Prostate gland (tissue), 2 donors: ENCODE results near the gene GPR139.

Experiments
- POLR2A ChIP-seq: fragments of 450-650 bp; IDR thresholded peaks from one replicate; pipeline ENCODE4 v1.6.1; 2016; ENCODE audit warnings: antibody characterized with exemption, mild to moderate bottlenecking
- POLR2AphosphoS5 ChIP-seq: sonication (generic); formaldehyde crosslinking; IDR thresholded peaks from one replicate; pipeline ENCODE4 v1.6.1; 2017; ENCODE audit warnings: antibody characterized with exemption
- TF ChIP-seq, protein P1 (sequence below), 4 experiments: fragments of 200-600 bp in 2 of 4; fragments of 450-650 bp in 2 of 4; sonication (generic) in 2 of 4; IDR thresholded peaks; 1 replicate in 3 of 4; 2 replicates in 1 of 4; pipeline ENCODE4 v1.5.1; 2016 to 2019; ENCODE audit warnings: antibody characterized with exemption in 4 of 4, mild to moderate bottlenecking in 2 of 4, moderate library complexity in 2 of 4

DNA sequence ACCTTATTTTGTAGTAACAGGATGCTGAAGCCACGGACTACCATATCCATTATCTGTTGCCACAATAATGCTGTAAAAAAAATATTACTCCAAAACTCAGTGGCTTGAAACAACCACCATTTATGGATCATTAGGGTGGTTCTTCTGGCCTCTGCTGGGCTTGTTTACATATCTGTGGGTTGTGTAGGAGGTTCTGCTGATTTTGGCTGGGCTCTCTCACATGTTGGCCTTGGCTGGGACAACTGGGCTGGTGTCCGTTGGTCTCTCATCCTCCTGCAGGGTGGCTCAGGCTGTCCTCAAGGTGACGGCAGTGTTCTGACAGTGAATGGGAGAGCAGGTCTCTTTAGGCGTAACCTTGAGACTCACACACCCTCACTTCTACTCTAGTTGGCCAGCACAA, 76.0 kb downstream of the GPR139 start:
- TF ChIP-seq, protein P1, sequence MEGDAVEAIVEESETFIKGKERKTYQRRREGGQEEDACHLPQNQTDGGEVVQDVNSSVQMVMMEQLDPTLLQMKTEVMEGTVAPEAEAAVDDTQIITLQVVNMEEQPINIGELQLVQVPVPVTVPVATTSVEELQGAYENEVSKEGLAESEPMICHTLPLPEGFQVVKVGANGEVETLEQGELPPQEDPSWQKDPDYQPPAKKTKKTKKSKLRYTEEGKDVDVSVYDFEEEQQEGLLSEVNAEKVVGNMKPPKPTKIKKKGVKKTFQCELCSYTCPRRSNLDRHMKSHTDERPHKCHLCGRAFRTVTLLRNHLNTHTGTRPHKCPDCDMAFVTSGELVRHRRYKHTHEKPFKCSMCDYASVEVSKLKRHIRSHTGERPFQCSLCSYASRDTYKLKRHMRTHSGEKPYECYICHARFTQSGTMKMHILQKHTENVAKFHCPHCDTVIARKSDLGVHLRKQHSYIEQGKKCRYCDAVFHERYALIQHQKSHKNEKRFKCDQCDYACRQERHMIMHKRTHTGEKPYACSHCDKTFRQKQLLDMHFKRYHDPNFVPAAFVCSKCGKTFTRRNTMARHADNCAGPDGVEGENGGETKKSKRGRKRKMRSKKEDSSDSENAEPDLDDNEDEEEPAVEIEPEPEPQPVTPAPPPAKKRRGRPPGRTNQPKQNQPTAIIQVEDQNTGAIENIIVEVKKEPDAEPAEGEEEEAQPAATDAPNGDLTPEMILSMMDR (IDR thresholded peaks at IDR 0.05), result no peak
- TF ChIP-seq POLR2A (no peak), POLR2AphosphoS5 (no peak)
